Adrenal gland (tissue), 5 donors: ENCODE data around the gene SH2D6.

Source experiments
- CTCF ChIP-seq, 6 experiments: fragments of 450-650 bp in 4 of 6; fragments of 200-600 bp in 2 of 6; sonication (generic) in 1 of 6; IDR thresholded peaks; 1 replicate in 5 of 6; 2 replicates in 1 of 6; pipeline versions ENCODE4 v1.5.1 to v1.8.0; 2016 to 2021; ENCODE audit warnings: antibody characterized with exemption in 6 of 6, mild to moderate bottlenecking in 2 of 6, moderate library complexity in 1 of 6
- POLR2A ChIP-seq, 2 donors: fragments of 450-650 bp; IDR thresholded peaks; one replicate each; pipeline ENCODE4 v1.6.1; 2017; ENCODE audit warnings: antibody characterized with exemption in 2 of 2, mild to moderate bottlenecking in 2 of 2, moderate library complexity in 1 of 2
- donor health status: DM: no; HTN: no; CAD: no.

- no peak for TF ChIP-seq CTCF (IDR thresholded peaks at IDR 0.05)
- no peak for TF ChIP-seq POLR2A (IDR thresholded peaks at IDR 0.05)
Observed at GRCh38 chr2:85427300-85427835, 8.9 kb downstream of the SH2D6 start.
